Smooth muscle cell (in vitro differentiated cells): ENCODE measurements around the gene PTPRH. TPM values are rescaled to one million over a fixed set of nuclear protein-coding genes. Genes with fewer than 3 reads are reported as not detected.

Source experiments
- DNase-seq: peaks from one replicate; lab custom pipeline; 2025; ENCODE audit not compliant: unreplicated experiment; lab: John Stamatoyannopoulos, UW
- H2AFZ ChIP-seq: fragments of 200-600 bp; sonication (generic); 2 replicates; pipeline ENCODE4 v1.6.0; 2016; ENCODE audit warnings: antibody characterized with exemption, low read depth, mild to moderate bottlenecking
- H3F3A ChIP-seq: fragments of 200-600 bp; sonication (generic); 2 replicates; pipeline ENCODE4 v1.6.0; 2017; ENCODE audit warnings: antibody characterized with exemption, low read depth
- H3K27ac ChIP-seq: fragments of 200-600 bp; sonication (generic); 2 replicates; pipeline ENCODE4 v1.5.1; 2016; ENCODE audit warnings: low read depth, mild to moderate bottlenecking
- H3K27me3 ChIP-seq: fragments of 200-600 bp; sonication (generic); 2 replicates; pipeline ENCODE4 v1.6.1; 2016; ENCODE audit warnings: low read depth, mild to moderate bottlenecking
- H3K36me3 ChIP-seq: fragments of 200-600 bp; sonication (generic); 2 replicates; pipeline ENCODE4 v1.5.1; 2016; ENCODE audit warnings: low read depth
- H3K4me1 ChIP-seq: fragments of 200-600 bp; sonication (generic); 2 replicates; pipeline ENCODE4 v1.5.1; 2016; ENCODE audit warnings: low read depth
- H3K4me2 ChIP-seq: fragments of 200-600 bp; sonication (generic); 2 replicates; pipeline ENCODE4 v1.6.0; 2016; ENCODE audit warnings: mild to moderate bottlenecking
- H3K4me3 ChIP-seq: fragments of 200-600 bp; sonication (generic); 2 replicates; pipeline ENCODE4 v1.5.1; 2016; ENCODE audit warnings: mild to moderate bottlenecking
- H3K79me2 ChIP-seq: fragments of 200-600 bp; sonication (generic); 2 replicates; pipeline ENCODE4 v1.6.0; 2016; ENCODE audit warnings: low read depth, mild to moderate bottlenecking
- H3K9ac ChIP-seq: fragments of 200-600 bp; sonication (generic); 2 replicates; pipeline ENCODE4 v1.6.0; 2016; ENCODE audit warnings: low read depth
- H3K9me3 ChIP-seq: fragments of 200-600 bp; sonication (generic); replicated peaks from 2 replicates; pipeline ENCODE4 v1.5.1; 2016; ENCODE audit warnings: low read depth
- H4K20me1 ChIP-seq: fragments of 200-600 bp; sonication (generic); 2 replicates; pipeline ENCODE4 v1.6.0; 2016; ENCODE audit warnings: low read depth
- CTCF ChIP-seq: fragments of 200-600 bp; sonication (generic); IDR thresholded peaks from 2 replicates; pipeline ENCODE4 v1.5.1; 2017; ENCODE audit warnings: borderline replicate concordance, mild to moderate bottlenecking, antibody characterized with exemption; ENCODE audit not compliant: insufficient read depth, poor library complexity, severe bottlenecking
- WGBS: methylation state at CpG from one replicate; pipeline ENCODE4 v1.1.7; 2016; ENCODE audit warnings: low lambda C conversion rate; 5-methylcytosine and 5-hydroxymethylcytosine counted together
- polyA plus RNA-seq: library from polyadenylated mRNA; unstranded; fragments of >200 nt; fragmentation: Nextera tagmentation; extraction: Ambion mirVana; gene quantifications from 2 replicates; pipeline ENCODE4 v1.2.1, GENCODE V29; 2016
- total RNA-seq: library from RNA; depleted of rRNA; stranded (reverse); fragments of >200 nt; gene quantifications from 2 replicates; pipeline ENCODE4 v1.2.3, GENCODE V29; 2014

Gene PTPRH
- total and polyA plus RNA-seq, 2 experiments from 2014 or later = 0.18 TPM; not detected in 1

DNA sequence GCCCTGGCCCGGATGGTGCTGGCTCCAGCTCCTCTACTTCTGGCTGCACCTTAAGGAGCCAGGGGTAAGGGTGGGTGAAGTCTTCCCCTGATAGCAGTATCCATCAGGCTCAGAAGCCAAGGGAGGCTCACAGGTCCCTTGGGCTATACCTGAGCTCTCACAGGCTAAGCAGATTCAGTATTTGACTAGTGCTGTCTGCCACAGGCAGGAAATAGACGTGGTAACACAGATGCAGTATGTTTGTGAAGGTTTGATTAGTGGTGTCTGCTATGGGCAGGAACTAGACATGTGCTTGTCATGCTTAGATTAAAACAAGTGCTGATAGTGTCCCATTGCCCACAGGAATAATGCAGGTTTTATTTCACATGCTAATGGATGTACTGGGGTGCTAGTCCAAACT, 33.2 kb downstream of the PTPRH start:
- Histone ChIP-seq H3K4me2 (no peak overlapping the region), H3K9me3 (no peaks in the 10 kb centered on the region), H3K36me3 (no peaks in the 10 kb centered on the region), H3K27ac (no peak overlapping the region), H3F3A (no peaks in the 10 kb centered on the region), H3K4me3 (no peak overlapping the region), H3K79me2 (no peaks in the 10 kb centered on the region), H4K20me1 (no peaks in the 10 kb centered on the region), H3K27me3 (peaks cover 70% of the 10 kb centered on the region), H3K4me1 (no peaks in the 10 kb centered on the region), H2AFZ (no peak overlapping the region), H3K9ac (no peak overlapping the region)
- TF ChIP-seq CTCF = no peak
- no peak for DNase-seq
- 49% methylated on average over 2 of the region's 2 CpGs for WGBS

DNA sequence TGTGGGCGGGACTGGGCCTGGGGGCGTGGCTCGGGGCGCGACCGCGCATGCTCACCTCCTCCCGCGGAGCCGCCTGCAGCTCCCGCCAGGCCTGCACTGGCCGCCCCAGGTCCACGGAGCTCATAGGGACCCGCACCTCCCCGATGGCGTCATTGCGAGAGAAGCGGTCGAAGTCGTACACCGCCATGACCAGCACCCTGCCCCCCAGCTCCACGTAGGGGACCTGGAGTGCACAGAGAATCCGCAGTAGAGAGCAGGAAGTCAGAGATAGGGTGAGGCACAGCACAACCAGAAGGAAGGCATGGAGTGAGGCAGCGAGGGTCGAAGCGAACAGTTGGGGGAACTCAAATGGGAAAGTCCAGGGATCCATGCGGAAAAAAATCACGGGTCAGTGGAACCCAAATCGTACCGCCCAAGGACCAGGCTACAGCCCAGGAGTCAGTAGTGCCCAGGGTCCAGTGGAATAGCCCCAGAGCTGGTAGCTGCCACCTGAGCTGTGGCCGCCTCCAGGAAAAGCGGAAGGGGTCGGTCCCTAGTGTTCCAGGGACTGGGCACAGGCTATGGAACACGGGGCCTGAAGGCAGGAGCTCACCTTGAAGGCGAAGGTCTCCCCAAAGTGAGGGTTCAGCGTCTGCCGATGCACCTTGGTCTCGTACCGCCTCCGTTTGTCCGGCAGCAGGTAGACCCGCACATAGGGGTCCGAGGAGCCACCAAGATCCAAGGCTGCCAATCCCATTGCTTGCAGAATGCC, 34.0 kb downstream of the PTPRH start:
- Histone ChIP-seq H3K27me3 (peaks cover 62% of the 10 kb centered on the region), H3K4me2 (no peak overlapping the region), H3K9me3 (no peaks in the 10 kb centered on the region), H4K20me1 (no peaks in the 10 kb centered on the region), H2AFZ (no peak overlapping the region), H3K4me1 (no peaks in the 10 kb centered on the region), H3K9ac (no peak overlapping the region), H3K36me3 (no peaks in the 10 kb centered on the region), H3K27ac (no peak overlapping the region), H3F3A (no peaks in the 10 kb centered on the region), H3K4me3 (no peak overlapping the region), H3K79me2 (no peaks in the 10 kb centered on the region)
- DNase-seq = no peak
- TF ChIP-seq CTCF = no peak
- WGBS = 83% methylated on average over 41 of the region's 43 CpGs

DNA sequence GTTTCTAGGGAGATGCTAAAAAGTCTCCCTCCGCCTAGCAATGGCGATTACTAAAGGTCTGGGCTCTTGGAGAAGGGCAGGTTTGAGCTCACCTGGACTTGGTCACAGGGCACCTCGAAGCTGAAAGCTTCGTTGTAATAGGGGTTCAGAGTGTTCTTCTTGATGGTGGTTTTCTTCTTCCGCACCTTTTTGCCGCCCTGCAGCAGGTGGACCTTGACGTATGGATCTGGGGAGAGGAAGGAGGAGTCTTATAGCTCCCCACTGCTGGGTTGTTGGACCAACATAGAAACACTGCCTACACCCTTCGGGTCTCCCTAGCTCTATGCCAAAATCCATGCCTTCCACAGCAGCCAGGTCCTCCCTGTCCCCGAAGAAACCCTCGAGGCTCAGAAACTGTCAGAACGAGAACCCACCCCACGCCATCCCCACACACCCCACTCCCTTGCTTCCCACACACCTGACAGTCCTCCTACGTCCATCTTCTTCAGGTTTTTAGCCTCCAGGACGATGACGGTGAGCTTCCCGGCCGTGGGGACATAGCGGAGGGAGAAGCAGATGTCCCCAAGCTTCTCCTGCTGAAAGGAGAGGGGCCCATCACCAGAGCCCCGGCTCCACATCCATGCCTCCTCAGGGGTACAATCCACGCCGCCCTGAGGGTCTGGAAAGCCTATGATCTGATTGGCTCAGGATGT, 34.7 kb downstream of the PTPRH start:
- no peaks in the 10 kb centered on the region for H3K4me1 ChIP-seq
- H3F3A ChIP-seq = no peaks in the 10 kb centered on the region
- no peaks in the 10 kb centered on the region for H4K20me1 ChIP-seq
- no peak overlapping the region for H3K4me3 ChIP-seq
- no peak overlapping the region for H2AFZ ChIP-seq
- 71% methylated on average over 17 of the region's 21 CpGs for WGBS
- H3K4me2 ChIP-seq = no peak overlapping the region
- H3K27ac ChIP-seq = no peak overlapping the region
- H3K36me3 ChIP-seq = no peaks in the 10 kb centered on the region
- DNase-seq = no peak
- no peaks in the 10 kb centered on the region for H3K9me3 ChIP-seq
- no peak for TF ChIP-seq CTCF
- no peaks in the 10 kb centered on the region for H3K79me2 ChIP-seq
- no peak overlapping the region for H3K9ac ChIP-seq
- peaks cover 64% of the 10 kb centered on the region for H3K27me3 ChIP-seq
